Measurements from ENCODE around the gene DMXL1.

DMXL1 gene

DNA sequence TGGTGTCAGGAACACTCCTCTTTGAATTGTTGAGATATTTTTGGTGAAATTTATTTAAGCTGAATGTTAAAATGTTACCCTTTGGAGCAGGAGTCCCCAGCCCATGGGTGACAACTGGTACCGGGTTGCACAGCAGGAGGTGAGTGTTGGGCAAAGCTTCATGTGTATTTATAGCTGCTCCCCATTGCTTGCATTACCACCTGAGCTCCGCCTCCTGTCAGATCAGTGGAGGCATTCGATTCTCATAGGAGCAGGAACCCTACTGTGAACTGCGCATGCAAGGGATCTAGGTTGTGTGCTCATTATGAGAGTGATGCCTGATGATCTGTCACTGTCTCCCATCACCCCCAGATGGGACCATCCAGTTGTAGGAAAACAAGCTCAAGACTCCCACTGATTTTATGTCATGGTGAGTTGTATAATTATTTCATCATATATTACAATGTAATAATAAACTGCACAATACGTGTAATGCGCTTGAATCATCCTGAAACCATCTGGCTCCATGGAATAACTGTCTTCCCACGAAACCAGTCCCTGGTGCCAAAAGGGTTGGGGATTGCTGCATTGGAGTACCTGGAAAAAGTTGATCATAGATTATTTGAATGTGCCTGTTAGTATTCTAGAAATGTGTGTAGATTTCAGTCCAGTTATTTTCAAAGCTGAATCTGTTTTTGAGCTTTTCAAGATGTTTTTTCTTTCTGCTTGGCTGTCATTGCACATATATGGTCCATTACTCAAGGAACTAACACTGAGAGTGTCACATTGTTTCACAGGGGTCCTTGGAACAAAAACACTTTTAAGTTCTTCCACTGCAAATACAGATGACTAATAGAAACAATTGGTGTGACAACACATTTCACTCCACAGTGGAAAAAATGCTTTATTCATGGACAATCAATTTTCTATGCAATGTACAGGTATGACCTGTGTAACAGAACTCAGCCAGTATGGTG, 180.3 kb downstream of the DMXL1 start:
- DNase-seq (ENCODE audit: low read depth): peak; percentile 21

DNA sequence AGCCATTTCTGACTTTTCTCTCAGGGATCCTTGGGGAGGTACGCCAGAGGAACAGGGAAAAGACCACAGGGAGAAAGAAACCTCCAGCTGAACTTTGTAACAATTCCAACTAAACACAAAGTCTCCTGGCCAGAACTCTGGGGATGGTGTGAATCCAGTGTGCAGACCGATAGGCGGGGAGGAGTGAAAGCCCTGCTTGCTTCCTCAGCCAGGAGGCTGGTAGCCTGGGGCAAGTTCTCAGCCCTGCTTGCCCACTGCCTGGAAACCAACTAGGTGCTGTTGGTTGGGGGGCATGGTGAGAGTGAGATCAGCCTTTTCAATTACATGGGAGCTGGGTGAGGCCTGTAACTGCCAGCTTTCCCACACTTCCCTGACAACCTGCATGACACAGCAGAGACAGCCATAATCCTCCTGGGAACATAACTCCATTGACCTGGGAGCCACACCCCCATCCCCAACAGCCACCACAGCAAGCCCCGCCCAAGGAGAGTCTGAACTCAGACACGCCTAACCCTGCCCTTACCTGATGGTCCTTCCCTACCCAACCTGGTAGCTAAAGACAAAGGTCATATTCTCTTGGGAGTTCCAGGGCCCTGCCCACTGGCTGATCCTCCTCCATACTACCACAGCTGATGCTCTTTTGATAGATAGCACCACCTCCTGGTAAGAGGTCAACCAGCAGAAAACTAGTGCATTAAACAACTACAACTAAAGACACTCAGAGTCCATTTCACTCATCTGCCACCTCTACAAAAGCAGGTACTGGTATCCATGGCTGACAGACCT, 184.9 kb downstream of the DMXL1 start:
- H3K4me3 ChIP-seq (ENCODE audit: low read length): no peak overlapping the region
- TF ChIP-seq, protein P1, sequence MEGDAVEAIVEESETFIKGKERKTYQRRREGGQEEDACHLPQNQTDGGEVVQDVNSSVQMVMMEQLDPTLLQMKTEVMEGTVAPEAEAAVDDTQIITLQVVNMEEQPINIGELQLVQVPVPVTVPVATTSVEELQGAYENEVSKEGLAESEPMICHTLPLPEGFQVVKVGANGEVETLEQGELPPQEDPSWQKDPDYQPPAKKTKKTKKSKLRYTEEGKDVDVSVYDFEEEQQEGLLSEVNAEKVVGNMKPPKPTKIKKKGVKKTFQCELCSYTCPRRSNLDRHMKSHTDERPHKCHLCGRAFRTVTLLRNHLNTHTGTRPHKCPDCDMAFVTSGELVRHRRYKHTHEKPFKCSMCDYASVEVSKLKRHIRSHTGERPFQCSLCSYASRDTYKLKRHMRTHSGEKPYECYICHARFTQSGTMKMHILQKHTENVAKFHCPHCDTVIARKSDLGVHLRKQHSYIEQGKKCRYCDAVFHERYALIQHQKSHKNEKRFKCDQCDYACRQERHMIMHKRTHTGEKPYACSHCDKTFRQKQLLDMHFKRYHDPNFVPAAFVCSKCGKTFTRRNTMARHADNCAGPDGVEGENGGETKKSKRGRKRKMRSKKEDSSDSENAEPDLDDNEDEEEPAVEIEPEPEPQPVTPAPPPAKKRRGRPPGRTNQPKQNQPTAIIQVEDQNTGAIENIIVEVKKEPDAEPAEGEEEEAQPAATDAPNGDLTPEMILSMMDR (IDR thresholded peaks at IDR 0.05; ENCODE audit: insufficient read depth, low read depth, low read length, missing control alignments): peak; percentile 51
- peak; percentile 85 for DNase-seq (ENCODE audit: low read depth)

More for the DNA sequence above, 180.3 kb downstream of the DMXL1 start:
- TF ChIP-seq, protein P1 (IDR thresholded peaks at IDR 0.05; ENCODE audit: insufficient read depth, low read depth, low read length, missing control alignments): no peak
- no peak overlapping the region for H3K4me3 ChIP-seq (ENCODE audit: low read length)

DNA sequence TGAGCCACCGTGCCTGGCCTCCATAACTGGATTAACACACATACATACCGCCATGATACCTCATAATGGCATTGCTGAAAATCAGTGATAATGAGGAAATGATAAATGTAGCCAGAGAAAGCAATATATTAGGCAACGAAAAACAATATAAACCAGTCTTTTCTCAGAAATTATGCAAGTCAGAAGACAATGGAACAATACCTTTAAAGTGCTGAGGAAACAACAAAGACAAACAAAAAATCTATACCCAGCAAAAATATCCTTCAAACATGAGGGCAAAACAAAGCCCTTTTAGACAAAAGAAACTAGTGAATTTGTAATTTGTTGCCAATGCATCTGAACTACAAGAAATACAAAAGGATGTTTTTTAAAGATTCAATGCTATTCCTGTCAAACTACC, 186.7 kb downstream of the DMXL1 start:
- DNase-seq (ENCODE audit: low read depth): no peak
- TF ChIP-seq, protein P1 (IDR thresholded peaks at IDR 0.05; ENCODE audit: insufficient read depth, low read depth, low read length, missing control alignments): no peak
- H3K4me3 ChIP-seq (ENCODE audit: low read length): no peak overlapping the region

DNA sequence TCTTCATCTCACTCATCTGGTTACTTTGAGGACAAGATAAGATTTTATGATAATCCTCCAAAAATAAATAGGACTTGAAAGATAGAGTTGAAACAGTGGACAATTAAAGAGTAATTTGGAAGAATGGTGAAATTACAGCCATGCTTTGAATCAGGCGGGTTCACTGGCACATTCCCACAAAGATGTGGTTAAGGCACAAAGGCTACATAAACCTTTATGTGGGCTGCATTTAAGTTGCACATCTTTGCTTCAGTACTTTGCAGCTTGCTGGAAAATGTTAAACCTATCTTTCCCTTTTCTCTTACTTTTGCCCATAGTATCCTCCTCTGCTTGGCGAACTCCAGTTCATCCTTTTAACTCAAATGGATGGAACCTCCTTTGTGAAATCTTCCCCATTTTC, 192.8 kb downstream of the DMXL1 start:
- no peak for DNase-seq (ENCODE audit: low read depth)
- TF ChIP-seq, protein P1 (IDR thresholded peaks at IDR 0.05; ENCODE audit: insufficient read depth, low read depth, low read length, missing control alignments): no peak
- H3K4me3 ChIP-seq (ENCODE audit: low read length): no peak overlapping the region

DNA sequence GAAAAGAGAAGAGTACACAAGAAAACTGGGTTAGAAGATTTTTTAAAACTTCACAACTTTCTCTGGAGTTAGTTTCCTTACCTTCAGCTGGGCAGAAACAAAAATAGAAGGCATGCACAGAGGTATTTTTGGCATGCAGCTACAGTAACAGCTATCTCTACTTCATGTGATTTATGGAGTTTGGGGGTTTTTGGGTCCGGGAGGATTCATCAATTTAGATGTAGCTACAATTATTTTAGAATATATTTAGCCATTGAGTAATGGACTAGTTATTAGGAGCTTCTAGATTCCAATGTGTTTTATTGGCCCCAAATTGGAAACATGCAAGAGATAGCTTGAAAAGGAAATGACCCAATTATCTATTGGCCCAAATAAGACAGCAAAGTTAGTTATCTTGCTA, 193.3 kb downstream of the DMXL1 start:
- no peak for DNase-seq (ENCODE audit: low read depth)
- TF ChIP-seq, protein P1 (IDR thresholded peaks at IDR 0.05; ENCODE audit: insufficient read depth, low read depth, low read length, missing control alignments): no peak
- no peak overlapping the region for H3K4me3 ChIP-seq (ENCODE audit: low read length)

- peak; percentile 94 for DNase-seq (ENCODE audit: low read depth)
- H3K4me3 ChIP-seq (ENCODE audit: low read length): peak overlapping the region; percentile 67
- TF ChIP-seq, protein P1 (IDR thresholded peaks at IDR 0.05; ENCODE audit: insufficient read depth, low read depth, low read length, missing control alignments): peak; percentile 37
Measured at GRCh38 chr5:119267958-119268386, 197.1 kb downstream of the DMXL1 start.
